ENCODE measurements around the gene MLLT3.

DNA sequence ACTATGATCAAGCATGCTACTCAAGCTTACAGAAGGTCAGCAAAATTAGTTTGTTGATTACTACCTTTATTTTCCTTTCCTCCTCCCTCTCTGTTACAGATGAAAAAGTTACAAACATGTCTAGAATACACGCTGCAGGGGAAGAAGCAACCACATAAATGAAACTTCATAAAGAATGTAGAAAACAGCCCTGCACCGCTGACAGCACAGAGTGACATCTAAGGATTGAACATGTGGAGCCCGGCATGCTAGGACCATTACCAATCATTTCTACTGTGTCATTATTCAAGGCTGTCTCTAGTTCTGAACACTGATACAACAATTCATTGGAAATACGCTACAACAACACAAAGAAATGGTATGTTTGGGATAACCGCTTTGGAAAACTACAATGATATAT is 261.1 kb downstream of the MLLT3 start:
- TF ChIP-seq, protein P1, sequence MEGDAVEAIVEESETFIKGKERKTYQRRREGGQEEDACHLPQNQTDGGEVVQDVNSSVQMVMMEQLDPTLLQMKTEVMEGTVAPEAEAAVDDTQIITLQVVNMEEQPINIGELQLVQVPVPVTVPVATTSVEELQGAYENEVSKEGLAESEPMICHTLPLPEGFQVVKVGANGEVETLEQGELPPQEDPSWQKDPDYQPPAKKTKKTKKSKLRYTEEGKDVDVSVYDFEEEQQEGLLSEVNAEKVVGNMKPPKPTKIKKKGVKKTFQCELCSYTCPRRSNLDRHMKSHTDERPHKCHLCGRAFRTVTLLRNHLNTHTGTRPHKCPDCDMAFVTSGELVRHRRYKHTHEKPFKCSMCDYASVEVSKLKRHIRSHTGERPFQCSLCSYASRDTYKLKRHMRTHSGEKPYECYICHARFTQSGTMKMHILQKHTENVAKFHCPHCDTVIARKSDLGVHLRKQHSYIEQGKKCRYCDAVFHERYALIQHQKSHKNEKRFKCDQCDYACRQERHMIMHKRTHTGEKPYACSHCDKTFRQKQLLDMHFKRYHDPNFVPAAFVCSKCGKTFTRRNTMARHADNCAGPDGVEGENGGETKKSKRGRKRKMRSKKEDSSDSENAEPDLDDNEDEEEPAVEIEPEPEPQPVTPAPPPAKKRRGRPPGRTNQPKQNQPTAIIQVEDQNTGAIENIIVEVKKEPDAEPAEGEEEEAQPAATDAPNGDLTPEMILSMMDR (IDR thresholded peaks at IDR 0.05): no peak
- no peak for TF ChIP-seq POLR2A (IDR thresholded peaks at IDR 0.05)
- no peak for TF ChIP-seq POLR2AphosphoS5 (IDR thresholded peaks at IDR 0.05)

All from prostate gland (tissue), 2 donors.